ENCODE measurements around the gene MAGI2. TPM values are rescaled to one million over a fixed set of nuclear protein-coding genes. Genes with fewer than 3 reads are reported as not detected.
A peak's percentile ranks its signal among the peaks of the same experiment; 100 is the strongest.

MAGI2 gene
- total RNA-seq, 1 experiment from 2014 or later = 0.52 TPM

- Mint-ChIP-seq H3K4me1 (ENCODE audit: low read depth, unreplicated experiment) (no peaks in the 10 kb centered on the region), H3K4me3 (ENCODE audit: low read depth, unreplicated experiment) (no peak overlapping the region), H3K27ac (ENCODE audit: unreplicated experiment) (no peak overlapping the region), H3K9me3 (ENCODE audit: low read depth, unreplicated experiment) (peaks cover 3% of the 10 kb centered on the region), H3K36me3 (ENCODE audit: insufficient read depth, unreplicated experiment) (no peaks in the 10 kb centered on the region), H3K27me3 (ENCODE audit: unreplicated experiment) (no peaks in the 10 kb centered on the region)
- no TSS peak for BruUV-seq (replicated peaks)
- TF ChIP-seq CTCF (IDR thresholded peaks at IDR 0.05; ENCODE audit: unreplicated experiment) = no peak
- no peak for DNase-seq
- CTCF ChIA-PET = no interaction called here
- intact Hi-C loops (cut with micrococcal nuclease; ENCODE audit: unreplicated experiment) = no loop called here
Observed at GRCh38 chr7:78953726-78954363, 499.6 kb downstream of the MAGI2 start.

GRCh38 chr7:78953090-78953489 lies 500.4 kb downstream of the MAGI2 start:
- H3K4me1 Mint-ChIP-seq (ENCODE audit: low read depth, unreplicated experiment) = no peaks in the 10 kb centered on the region
- CTCF ChIA-PET = no interaction called here
- BruUV-seq (replicated peaks) = no TSS peak
- H3K27me3 Mint-ChIP-seq (ENCODE audit: unreplicated experiment) = no peaks in the 10 kb centered on the region
- no peak for DNase-seq
- intact Hi-C loops (cut with micrococcal nuclease; ENCODE audit: unreplicated experiment) = no loop called here
- no peak overlapping the region for H3K27ac Mint-ChIP-seq (ENCODE audit: unreplicated experiment)
- H3K36me3 Mint-ChIP-seq (ENCODE audit: insufficient read depth, unreplicated experiment) = no peaks in the 10 kb centered on the region
- H3K9me3 Mint-ChIP-seq (ENCODE audit: low read depth, unreplicated experiment) = peaks cover 3% of the 10 kb centered on the region
- no peak overlapping the region for H3K4me3 Mint-ChIP-seq (ENCODE audit: low read depth, unreplicated experiment)
- no peak for TF ChIP-seq CTCF (IDR thresholded peaks at IDR 0.05; ENCODE audit: unreplicated experiment)

- H3K36me3 Mint-ChIP-seq (ENCODE audit: insufficient read depth, unreplicated experiment) = no peaks in the 10 kb centered on the region
- no peak for DNase-seq
- TF ChIP-seq CTCF (IDR thresholded peaks at IDR 0.05; ENCODE audit: unreplicated experiment) = no peak
- CTCF ChIA-PET = no interaction called here
- intact Hi-C loops (cut with micrococcal nuclease; ENCODE audit: unreplicated experiment) = loop anchor here (5.0 kb wide), 1 partner anchor 238 kb away; no protein-coding TSS in a partner anchor
- H3K27ac Mint-ChIP-seq (ENCODE audit: unreplicated experiment) = no peak overlapping the region
- H3K4me3 Mint-ChIP-seq (ENCODE audit: low read depth, unreplicated experiment) = no peak overlapping the region
- no peaks in the 10 kb centered on the region for H3K9me3 Mint-ChIP-seq (ENCODE audit: low read depth, unreplicated experiment)
- H3K4me1 Mint-ChIP-seq (ENCODE audit: low read depth, unreplicated experiment) = no peaks in the 10 kb centered on the region
- H3K27me3 Mint-ChIP-seq (ENCODE audit: unreplicated experiment) = no peaks in the 10 kb centered on the region
- BruUV-seq (replicated peaks) = no TSS peak
Observed at GRCh38 chr7:78939669-78940068, 513.8 kb downstream of the MAGI2 start.

DNA sequence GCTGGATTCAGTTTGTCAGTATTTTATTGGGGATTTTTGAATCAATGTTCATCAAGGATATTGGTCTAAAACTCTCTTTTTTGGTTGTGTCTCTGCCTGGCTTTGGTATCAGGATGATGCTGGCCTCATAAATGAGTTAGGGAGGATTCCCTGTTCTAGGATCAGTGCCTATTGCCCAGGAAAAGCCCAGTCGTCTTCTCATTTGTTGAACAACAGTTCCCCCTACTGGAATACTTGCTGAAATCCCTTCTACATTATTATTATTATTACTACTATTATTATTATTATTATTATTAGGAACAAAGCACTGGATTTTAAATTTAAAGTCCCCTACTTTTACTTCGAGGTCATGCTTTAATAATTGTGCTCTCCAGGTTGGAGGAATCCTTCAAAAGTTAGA lies 528.9 kb downstream of the MAGI2 start:
- Mint-ChIP-seq H3K36me3 (ENCODE audit: insufficient read depth, unreplicated experiment) (no peaks in the 10 kb centered on the region), H3K9me3 (ENCODE audit: low read depth, unreplicated experiment) (no peaks in the 10 kb centered on the region), H3K27ac (ENCODE audit: unreplicated experiment) (no peak overlapping the region), H3K4me1 (ENCODE audit: low read depth, unreplicated experiment) (no peaks in the 10 kb centered on the region), H3K27me3 (ENCODE audit: unreplicated experiment) (no peaks in the 10 kb centered on the region), H3K4me3 (ENCODE audit: low read depth, unreplicated experiment) (no peak overlapping the region)
- no peak for TF ChIP-seq CTCF (IDR thresholded peaks at IDR 0.05; ENCODE audit: unreplicated experiment)
- CTCF ChIA-PET = no interaction called here
- peak; percentile 1 for DNase-seq
- BruUV-seq (replicated peaks) = no TSS peak
- intact Hi-C loops (cut with micrococcal nuclease; ENCODE audit: unreplicated experiment) = loop anchor here (2.0 kb wide), 2 partner anchors 338 to 416 kb away; no protein-coding TSS in a partner anchor
